OCI-LY3 (cell line): ENCODE measurements around the gene CARS1.

Experiments
- H2AFZ ChIP-seq: fragments of 200-600, 300-600 bp; shearing (Covaris generic); 2 replicates; pipeline ENCODE4 v1.6.0; 2014; ENCODE audit warnings: antibody characterized with exemption, low read depth, low read length
- H3K27ac ChIP-seq: fragments of 200-600, 300-600 bp; sonication (generic); 2 replicates; pipeline ENCODE4 v1.5.1; 2014; ENCODE audit warnings: mild to moderate bottlenecking, low read length, moderate library complexity, mixed read lengths
- H3K27me3 ChIP-seq: fragments of 200-600, 300-600 bp; sonication (generic); 2 replicates; pipeline ENCODE4 v1.6.1; 2014; ENCODE audit warnings: low read depth, low read length, mixed read lengths
- H3K36me3 ChIP-seq: fragments of 200-600, 300-600 bp; sonication (generic); replicated peaks from 2 replicates; pipeline ENCODE3; 2014; ENCODE audit warnings: low read depth, low read length, mixed read lengths
- H3K4me1 ChIP-seq: fragments of 300-600, 200-600 bp; sonication (generic); 2 replicates; pipeline ENCODE4 v1.6.1; 2014; ENCODE audit warnings: low read length, mixed read lengths
- H3K4me2 ChIP-seq: fragments of 200-600, 300-600 bp; sonication (generic); 2 replicates; pipeline ENCODE4 v1.6.1; 2014; ENCODE audit warnings: low read length, mixed read lengths
- H3K4me3 ChIP-seq: fragments of 300-600, 200-600 bp; sonication (generic); 2 replicates; pipeline ENCODE4 v1.5.1; 2014; ENCODE audit warnings: antibody characterized with exemption, mild to moderate bottlenecking, low read length, moderate library complexity
- H3K79me2 ChIP-seq: fragments of 300-600, 200-600 bp; shearing (Covaris generic); 2 replicates; pipeline ENCODE4 v1.6.1; 2014; ENCODE audit warnings: mild to moderate bottlenecking, low read length, mixed read lengths
- H3K9ac ChIP-seq: fragments of 300-600, 200-600 bp; shearing (Covaris generic); 2 replicates; pipeline ENCODE4 v1.6.0; 2014; ENCODE audit warnings: mild to moderate bottlenecking, low read length, moderate library complexity
- H3K9me3 ChIP-seq: fragments of 200-600, 300-600 bp; shearing (Covaris generic); 2 replicates; pipeline ENCODE4 v1.6.1; 2014; ENCODE audit warnings: low read length, mixed read lengths; ENCODE audit not compliant: insufficient read depth
- H4K20me1 ChIP-seq: fragments of 200-600, 300-600 bp; sonication (generic); 2 replicates; pipeline ENCODE4 v1.6.1; 2016; ENCODE audit warnings: low read length, mixed read lengths; ENCODE audit not compliant: insufficient read depth
- EZH2phosphoT487 ChIP-seq: fragments of 200-600 bp; shearing (Covaris generic); IDR thresholded peaks from 2 replicates; pipeline ENCODE4 v1.6.1; 2018; ENCODE audit warnings: antibody characterized with exemption, mixed run types, low read depth
- TF ChIP-seq, protein P1 (sequence below): fragments of 200-600, 300-600 bp; sonication (generic); IDR thresholded peaks from 2 replicates; pipeline ENCODE4 v1.5.1; 2014; ENCODE audit warnings: antibody characterized with exemption, low read length, low read depth

The CARS1 gene

DNA sequence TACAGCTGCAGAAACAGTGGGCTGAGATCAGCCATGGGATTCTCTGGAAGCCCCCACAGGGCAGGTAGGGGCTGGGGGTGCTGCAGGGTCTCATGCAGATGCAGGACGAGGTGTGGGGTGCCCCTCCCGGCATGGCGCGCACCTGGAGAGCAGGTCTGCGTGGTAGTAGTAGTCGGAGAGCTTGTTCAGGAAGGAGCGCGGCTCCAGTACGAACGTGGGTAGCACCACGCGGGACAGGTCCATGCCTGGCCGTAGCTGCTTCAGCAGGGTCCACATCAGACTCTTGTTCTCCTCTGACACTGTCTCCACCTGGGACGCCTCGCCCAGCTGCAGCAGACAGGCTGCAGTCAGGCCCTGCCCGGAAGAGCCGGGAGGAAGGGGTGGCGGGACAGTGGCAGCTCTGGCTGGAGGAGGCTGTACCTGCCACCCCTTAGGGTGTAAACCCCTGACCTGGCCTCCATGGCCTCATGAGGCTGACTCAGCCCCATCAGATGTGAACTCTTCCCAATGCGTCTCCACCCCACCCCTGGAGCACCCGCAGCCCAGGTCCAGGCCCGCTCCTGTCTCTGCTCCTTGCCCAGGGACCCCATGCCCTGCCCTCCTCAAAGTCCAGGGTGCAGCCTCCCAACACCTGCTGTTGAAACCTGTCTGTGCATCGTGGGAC is 47.0 kb upstream of the CARS1 start:
- no peak overlapping the region for H3K27ac ChIP-seq
- H3K9ac ChIP-seq = no peak overlapping the region
- H3K4me2 ChIP-seq = no peak overlapping the region
- no peaks in the 10 kb centered on the region for H3K4me1 ChIP-seq
- H3K27me3 ChIP-seq = no peaks in the 10 kb centered on the region
- H3K4me3 ChIP-seq = no peak overlapping the region
- H4K20me1 ChIP-seq = no peaks in the 10 kb centered on the region
- TF ChIP-seq, protein P1, sequence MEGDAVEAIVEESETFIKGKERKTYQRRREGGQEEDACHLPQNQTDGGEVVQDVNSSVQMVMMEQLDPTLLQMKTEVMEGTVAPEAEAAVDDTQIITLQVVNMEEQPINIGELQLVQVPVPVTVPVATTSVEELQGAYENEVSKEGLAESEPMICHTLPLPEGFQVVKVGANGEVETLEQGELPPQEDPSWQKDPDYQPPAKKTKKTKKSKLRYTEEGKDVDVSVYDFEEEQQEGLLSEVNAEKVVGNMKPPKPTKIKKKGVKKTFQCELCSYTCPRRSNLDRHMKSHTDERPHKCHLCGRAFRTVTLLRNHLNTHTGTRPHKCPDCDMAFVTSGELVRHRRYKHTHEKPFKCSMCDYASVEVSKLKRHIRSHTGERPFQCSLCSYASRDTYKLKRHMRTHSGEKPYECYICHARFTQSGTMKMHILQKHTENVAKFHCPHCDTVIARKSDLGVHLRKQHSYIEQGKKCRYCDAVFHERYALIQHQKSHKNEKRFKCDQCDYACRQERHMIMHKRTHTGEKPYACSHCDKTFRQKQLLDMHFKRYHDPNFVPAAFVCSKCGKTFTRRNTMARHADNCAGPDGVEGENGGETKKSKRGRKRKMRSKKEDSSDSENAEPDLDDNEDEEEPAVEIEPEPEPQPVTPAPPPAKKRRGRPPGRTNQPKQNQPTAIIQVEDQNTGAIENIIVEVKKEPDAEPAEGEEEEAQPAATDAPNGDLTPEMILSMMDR = no peak
- no peak for TF ChIP-seq EZH2phosphoT487
- no peak overlapping the region for H2AFZ ChIP-seq
- no peaks in the 10 kb centered on the region for H3K9me3 ChIP-seq
- no peaks in the 10 kb centered on the region for H3K36me3 ChIP-seq
- H3K79me2 ChIP-seq = no peaks in the 10 kb centered on the region

DNA sequence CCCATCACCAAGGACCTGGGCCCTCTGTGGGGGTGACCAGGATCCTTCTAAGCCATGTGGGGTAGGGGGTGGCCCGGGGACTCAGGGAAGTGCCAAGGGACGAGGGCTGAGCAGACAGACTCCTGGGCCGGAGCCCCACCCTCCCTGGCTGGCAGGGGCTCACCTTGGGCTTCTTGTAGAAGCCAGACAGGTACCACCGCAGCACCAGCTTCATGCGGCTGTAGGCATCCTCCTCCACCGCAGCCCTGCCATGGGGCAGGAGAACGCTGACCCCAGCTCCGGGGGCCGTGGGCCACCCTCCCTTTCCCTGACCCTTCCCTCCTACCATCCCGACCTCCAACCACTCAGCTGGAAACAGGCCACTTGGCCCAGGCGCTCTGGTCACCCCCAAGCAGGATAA is 45.9 kb upstream of the CARS1 start:
- Histone ChIP-seq H3K79me2 (no peaks in the 10 kb centered on the region), H3K27ac (no peak overlapping the region), H4K20me1 (no peaks in the 10 kb centered on the region), H3K4me3 (no peak overlapping the region), H3K9me3 (no peaks in the 10 kb centered on the region), H2AFZ (no peak overlapping the region), H3K4me2 (no peak overlapping the region), H3K4me1 (no peaks in the 10 kb centered on the region), H3K9ac (no peak overlapping the region), H3K27me3 (no peaks in the 10 kb centered on the region), H3K36me3 (no peaks in the 10 kb centered on the region)
- TF ChIP-seq, protein P1 = no peak

DNA sequence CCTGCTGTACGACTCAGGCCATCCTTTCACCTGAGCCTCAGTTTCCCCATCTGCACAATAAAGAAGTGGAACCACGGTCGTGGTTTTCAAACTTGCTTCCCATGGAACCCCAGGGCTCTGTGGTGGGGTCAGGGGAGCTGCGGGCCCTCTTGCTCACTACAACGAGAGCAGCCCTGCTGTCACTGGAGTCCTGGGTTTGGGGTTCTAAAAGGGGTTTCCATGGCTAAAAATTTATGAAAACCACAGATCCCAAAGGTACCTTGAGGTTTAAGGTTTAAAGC is 45.4 kb upstream of the CARS1 start:
- no peak overlapping the region for H3K4me2 ChIP-seq
- H3K27me3 ChIP-seq = no peaks in the 10 kb centered on the region
- no peaks in the 10 kb centered on the region for H3K9me3 ChIP-seq
- no peaks in the 10 kb centered on the region for H4K20me1 ChIP-seq
- TF ChIP-seq EZH2phosphoT487 = no peak
- TF ChIP-seq, protein P1 = no peak
- H3K27ac ChIP-seq = no peak overlapping the region
- no peak overlapping the region for H3K9ac ChIP-seq
- H2AFZ ChIP-seq = no peak overlapping the region
- no peaks in the 10 kb centered on the region for H3K36me3 ChIP-seq
- H3K4me3 ChIP-seq = no peak overlapping the region
- no peaks in the 10 kb centered on the region for H3K79me2 ChIP-seq
- H3K4me1 ChIP-seq = no peaks in the 10 kb centered on the region

DNA sequence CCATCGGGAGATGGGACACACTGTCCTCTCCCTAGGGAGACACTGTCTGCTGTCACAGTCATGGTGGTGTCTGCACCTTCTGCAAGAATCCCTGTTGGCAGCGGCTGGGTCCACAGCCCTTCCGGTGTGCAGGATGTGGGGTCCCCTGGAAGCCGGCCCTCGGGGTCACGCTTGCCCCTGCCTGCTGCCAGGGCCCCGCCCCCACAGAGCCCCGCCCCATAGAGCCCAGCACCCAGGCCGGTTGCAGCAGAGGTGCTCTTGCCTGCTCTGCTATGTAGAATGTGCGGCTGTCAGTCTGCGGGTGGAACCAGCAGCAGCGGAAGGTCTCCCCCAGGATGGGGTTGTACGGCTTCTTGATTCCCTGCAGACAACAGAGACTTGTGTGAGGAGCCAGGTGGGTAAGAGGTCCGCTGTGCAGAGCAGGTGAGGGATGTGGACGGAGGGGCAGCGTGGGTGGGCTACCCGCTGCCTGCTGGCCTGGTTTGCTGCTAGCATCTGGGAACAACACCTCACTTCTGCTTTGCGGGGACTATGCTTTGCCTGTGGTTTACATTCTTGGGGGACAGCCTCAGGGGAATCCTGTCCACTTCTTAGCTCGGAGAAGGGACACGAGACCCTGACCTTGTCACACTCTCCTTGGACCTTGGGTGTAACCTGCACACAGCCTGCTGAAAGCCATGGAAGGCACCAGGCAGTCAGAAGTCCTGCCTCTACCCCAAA is 44.9 kb upstream of the CARS1 start:
- TF ChIP-seq EZH2phosphoT487 = no peak
- TF ChIP-seq, protein P1 = no peak
- no peaks in the 10 kb centered on the region for H3K9me3 ChIP-seq
- H3K36me3 ChIP-seq = no peaks in the 10 kb centered on the region
- H4K20me1 ChIP-seq = no peaks in the 10 kb centered on the region
- no peak overlapping the region for H3K27ac ChIP-seq
- H3K27me3 ChIP-seq = no peaks in the 10 kb centered on the region
- H3K9ac ChIP-seq = no peak overlapping the region
- H3K4me1 ChIP-seq = no peaks in the 10 kb centered on the region
- no peak overlapping the region for H3K4me2 ChIP-seq
- H3K4me3 ChIP-seq = no peak overlapping the region
- H3K79me2 ChIP-seq = no peaks in the 10 kb centered on the region
- no peak overlapping the region for H2AFZ ChIP-seq
